IMR-90 (cell line): Measurements from ENCODE around the gene ECPAS.

Source experiments
- NFE2L2 ChIP-seq: fragments of 150-350 bp; IDR thresholded peaks from 2 replicates; pipeline ENCODE4 v1.6.1; 2016; ENCODE audit warnings: low read depth, mild to moderate bottlenecking, low read length
- POLR2A ChIP-seq: IDR thresholded peaks from 2 replicates; pipeline ENCODE4 v1.6.1; 2012; ENCODE audit warnings: mild to moderate bottlenecking, low read depth, low read length
- RAD21 ChIP-seq: IDR thresholded peaks from 2 replicates; pipeline ENCODE4 v1.6.1; 2012; ENCODE audit warnings: low read length, improper control_type of control experiment
- RFX5 ChIP-seq: IDR thresholded peaks from 2 replicates; pipeline ENCODE4 v1.8.0; 2012; ENCODE audit warnings: low read depth, mild to moderate bottlenecking, low read length, moderate library complexity
- TF ChIP-seq, protein P1 (sequence below): conservative IDR thresholded peaks from 2 replicates; pipeline ENCODE4 v1.5.1; 2012; ENCODE audit warnings: mild to moderate bottlenecking, low read depth, low read length, improper control_type of control experiment
- TF ChIP-seq, protein P2 (sequence below): fragments of 150-350 bp; IDR thresholded peaks from 2 replicates; pipeline ENCODE4 v1.6.1; 2017; ENCODE audit warnings: mild to moderate bottlenecking, antibody characterized with exemption, low read length, low read depth

DNA sequence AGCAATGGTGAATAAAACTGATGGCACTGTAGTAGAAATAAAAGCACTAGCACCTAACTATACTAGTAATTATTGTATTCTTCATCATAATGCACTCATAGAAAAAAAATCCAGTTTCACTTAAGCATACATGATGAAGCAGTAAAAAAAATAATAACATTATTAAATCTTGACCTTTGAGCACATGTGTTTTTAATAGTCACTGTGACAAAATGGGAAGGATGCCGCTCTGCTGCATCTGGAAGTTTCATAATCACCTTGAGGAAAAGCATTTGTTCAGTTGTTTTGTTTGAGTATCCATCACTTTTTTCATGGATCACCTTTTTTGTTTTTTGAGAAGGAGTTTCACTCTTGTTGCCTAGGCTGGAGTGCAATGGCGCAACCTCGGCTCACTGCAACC lies 167.4 kb downstream of the ECPAS start:
- TF ChIP-seq, protein P1, sequence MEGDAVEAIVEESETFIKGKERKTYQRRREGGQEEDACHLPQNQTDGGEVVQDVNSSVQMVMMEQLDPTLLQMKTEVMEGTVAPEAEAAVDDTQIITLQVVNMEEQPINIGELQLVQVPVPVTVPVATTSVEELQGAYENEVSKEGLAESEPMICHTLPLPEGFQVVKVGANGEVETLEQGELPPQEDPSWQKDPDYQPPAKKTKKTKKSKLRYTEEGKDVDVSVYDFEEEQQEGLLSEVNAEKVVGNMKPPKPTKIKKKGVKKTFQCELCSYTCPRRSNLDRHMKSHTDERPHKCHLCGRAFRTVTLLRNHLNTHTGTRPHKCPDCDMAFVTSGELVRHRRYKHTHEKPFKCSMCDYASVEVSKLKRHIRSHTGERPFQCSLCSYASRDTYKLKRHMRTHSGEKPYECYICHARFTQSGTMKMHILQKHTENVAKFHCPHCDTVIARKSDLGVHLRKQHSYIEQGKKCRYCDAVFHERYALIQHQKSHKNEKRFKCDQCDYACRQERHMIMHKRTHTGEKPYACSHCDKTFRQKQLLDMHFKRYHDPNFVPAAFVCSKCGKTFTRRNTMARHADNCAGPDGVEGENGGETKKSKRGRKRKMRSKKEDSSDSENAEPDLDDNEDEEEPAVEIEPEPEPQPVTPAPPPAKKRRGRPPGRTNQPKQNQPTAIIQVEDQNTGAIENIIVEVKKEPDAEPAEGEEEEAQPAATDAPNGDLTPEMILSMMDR = no peak
- TF ChIP-seq RFX5 (no peak), POLR2A (no peak), NFE2L2 (no peak), RAD21 (no peak)
- TF ChIP-seq, protein P2, sequence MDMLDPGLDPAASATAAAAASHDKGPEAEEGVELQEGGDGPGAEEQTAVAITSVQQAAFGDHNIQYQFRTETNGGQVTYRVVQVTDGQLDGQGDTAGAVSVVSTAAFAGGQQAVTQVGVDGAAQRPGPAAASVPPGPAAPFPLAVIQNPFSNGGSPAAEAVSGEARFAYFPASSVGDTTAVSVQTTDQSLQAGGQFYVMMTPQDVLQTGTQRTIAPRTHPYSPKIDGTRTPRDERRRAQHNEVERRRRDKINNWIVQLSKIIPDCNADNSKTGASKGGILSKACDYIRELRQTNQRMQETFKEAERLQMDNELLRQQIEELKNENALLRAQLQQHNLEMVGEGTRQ = no peak
